Measurements from ENCODE around the gene GGTLC2.
"Not testable (repeated sequence)": the region's sequence is repeated elsewhere in the genome, so short reads cannot be mapped to it uniquely, and the experiment has no call there.

Gene GGTLC2

DNA sequence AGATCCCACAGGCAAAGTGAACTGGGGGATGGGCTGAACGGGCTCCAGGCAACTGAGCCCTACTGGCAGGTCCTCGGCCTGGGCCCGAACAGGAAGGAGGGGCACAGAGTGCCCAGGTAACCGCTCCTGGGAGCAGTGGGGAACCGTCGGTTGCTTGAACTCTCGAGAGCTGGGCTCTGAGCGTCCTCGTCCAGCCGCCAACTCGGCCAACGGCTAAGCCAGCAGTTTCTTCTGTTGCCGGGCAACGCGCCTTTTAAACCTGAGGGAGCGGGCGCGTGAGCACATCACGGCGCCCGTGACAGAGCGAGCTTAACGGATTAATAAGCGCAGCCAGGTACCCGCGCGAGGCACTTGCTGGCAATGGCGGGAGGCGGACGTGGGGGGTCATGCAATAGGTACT, at the start of gene GGTLC2:
Gene GGTLC2, plus strand, starts transcription at position 301 of the 400 bp plus-strand sequence. CDS start 1,732 bp downstream, outside the sequence.
- DNase-seq = not testable (repeated sequence)

DNA sequence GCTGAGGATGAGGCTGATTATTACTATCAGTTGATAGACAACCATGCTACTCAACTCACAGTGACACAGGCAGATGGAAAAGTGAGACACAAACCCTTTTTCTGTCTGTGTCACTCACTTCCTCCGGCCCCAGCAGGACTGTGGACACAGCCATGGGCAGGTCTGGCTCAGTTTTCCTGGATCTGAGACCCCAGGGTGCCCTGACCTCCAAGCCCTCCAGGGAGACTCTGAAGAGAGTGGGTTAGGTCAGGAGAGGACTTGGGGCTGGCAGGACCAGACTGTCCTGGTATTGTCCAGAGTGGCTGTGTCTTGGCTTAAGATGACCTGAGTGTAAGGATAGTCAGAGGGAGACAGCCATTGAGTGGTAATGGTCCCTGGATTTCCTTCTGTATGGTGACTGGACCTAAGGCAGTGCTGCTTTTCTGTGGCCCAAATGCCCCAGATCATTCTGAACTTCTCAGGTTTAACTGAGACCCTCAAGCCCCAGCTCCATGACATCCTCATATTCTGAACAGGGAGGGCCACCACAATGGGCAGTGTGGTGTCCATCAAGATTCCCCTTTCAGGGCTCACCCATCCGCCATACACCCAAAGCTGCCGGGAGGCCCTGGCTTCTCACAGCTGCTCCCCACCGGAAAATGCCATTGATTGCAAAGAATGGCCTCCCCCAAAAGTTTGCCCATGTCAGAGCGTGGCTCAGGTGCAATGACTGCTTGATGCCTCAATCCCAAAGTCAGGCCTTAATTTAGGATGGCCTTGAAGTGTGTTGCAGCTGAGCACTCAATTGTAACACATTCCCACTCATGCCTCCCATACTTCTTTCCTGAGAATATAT, 49.2 kb upstream of the GGTLC2 start:
- no peak for DNase-seq

DNA sequence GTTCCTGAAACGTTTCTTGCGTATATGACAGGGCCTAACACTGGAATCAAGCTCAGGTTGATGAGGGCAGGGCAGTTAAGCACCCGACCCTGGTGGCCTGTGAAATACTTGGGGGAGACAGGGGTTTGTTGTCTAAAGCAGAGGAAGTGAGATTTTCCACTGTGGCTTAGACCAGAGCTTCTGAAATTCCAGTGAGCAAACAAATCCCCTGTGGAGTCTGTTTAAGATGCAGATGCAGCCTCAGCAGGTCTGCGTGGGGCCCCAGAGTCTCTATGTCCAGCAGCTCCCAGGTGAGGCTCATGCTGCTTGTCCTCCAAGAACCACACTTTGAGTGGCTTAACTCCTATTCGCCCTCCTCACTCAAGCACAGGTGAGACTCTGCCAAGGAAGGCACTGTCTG, 46.3 kb upstream of the GGTLC2 start:
- no peak for DNase-seq

DNA sequence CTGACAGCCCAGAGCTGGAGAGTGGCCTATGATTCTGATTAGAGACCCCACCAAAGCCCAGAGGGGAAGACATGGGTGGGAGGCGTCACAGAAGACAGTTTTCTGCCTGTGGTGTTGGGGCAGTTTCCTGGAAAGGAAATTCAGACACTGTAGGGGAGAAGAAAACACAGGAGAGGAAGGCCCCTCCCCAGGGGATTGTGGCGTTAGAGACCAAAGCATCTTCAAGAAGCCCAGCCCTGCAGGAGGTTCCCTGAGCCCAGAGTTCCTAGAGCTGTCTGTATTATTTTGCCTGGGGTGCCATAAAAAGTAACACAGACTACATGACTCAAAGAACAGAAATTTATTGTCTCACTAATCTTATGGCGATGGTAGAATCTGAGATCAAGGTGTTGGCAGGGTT, 45.2 kb upstream of the GGTLC2 start:
- DNase-seq = no peak

DNA sequence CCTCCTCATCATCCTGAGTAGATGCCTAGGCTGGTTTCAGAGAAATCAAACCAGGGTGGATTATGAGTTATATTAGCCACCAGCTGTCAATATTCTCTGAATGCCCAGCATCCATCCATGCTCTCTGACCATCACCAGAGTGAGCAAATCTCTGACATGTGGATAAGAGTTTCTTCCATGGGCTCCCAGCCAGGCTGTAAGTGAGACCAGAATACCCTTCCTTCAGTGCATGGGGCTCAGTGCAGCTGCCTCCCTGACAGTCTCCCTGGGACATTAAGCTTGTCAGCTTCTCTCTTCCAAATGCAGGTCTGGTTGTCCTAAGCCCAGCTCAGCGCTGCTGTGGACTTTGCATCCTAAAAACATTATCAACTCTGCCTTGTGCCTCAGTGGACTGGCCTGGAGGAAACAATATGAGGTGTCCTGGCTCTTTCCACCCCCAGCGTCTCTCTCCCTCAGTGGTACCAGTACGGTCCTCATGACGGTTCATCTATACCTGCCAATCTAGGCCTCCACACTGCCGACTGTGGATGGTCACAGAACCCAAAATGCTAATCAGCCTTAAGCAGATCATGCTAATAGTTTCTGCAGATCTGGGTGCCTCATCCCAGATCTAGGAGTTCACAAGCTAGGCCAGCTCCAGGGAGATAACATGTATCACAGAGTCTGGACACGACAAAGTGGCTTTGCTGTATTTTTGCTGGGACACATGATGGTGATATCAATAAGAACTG, 43.7 kb upstream of the GGTLC2 start:
- DNase-seq = no peak

DNA sequence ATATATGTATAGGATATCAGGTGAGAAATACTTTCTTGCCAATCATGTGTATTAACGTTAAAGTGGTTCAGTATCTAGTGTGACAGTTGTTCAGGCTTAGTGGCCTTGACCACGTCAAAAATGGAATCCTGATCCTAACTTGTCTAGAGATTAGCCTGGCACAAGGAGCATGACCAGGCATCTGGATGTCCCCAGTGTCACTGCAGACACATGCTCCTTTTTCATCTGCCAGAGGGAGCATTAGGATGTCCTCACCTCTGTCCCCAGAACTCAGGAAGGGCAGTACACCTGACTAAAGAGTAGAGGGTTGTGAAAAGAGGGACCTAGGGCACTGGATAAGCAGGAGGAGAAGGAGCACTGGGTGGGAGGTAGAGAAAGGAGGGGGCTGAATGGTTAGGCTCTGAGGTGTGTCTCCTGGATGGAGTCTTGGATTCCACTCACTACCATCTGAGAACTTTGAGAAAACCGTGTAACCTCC, 40.9 kb upstream of the GGTLC2 start:
- DNase-seq = no peak

DNA sequence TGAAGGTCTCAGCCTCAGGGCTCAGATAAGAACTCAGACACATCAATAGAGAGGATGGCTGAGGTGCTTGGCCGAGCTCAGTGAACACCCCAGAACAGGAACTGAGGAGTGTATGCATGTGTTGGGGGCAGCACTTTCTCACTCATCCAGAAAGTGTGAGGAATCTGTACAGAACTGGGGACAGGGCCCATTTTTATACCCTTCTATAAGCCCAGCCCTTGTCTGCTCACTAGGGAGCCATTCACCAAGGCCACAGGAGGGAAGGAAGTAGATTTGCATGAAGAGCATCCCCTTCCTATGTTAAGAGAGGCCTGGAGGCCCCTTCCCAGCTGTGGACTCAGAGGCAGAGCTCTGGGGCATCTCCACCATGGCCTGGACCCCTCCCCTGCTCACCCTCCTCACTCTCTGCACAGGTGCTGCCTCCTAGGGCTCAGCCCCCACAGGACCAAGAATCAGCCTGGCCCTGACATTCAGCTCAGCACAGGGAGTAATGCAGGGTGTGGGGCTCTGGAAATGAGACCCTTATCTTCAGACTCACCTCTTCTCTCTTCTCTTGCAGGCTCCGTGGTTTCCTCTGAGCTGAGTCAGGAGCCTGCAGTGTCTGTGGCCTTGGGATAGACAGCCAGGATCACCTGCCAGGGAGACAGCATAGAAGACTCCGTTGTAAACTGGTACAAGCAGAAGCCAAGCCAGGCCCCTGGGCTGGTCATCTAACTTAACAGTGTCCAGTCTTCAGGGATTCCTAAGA, 39.9 kb upstream of the GGTLC2 start:
- no peak for DNase-seq

DNA sequence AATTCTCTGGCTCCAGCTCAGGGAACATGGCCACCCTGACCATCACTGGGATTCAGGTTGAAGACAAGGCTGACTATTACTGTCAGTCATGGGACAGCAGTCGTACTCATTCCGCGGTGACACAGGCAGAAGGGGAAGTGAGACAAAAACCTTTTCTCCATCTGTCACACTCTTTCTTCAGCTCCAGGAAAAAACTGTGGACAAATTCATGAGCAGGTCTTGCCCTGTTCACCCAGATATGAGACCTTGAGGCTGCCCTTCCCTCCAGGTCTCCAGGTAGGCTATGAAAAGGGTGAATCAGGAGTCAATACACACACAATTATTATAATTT, 39.4 kb upstream of the GGTLC2 start:
- DNase-seq = no peak

DNA sequence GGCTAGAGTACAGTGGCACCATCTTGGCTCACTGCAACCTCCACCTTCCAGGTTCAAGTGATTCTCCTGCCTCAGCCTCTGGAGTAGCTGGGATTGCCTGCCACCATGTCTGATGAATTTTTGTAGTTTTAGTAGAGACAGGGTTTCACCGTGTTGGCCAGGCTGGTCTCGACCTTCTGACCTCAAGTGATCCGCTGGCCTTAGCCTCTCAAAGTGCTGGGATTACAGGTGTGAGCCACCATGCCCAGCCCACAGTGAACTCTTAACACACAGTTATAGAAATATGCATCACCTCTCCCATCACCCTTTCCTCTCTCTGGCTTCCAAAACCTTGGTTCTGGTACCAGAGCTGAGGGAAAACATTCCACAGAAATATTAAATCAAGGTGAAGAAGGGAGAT, 36.4 kb upstream of the GGTLC2 start:
- DNase-seq = not testable (repeated sequence)

DNA sequence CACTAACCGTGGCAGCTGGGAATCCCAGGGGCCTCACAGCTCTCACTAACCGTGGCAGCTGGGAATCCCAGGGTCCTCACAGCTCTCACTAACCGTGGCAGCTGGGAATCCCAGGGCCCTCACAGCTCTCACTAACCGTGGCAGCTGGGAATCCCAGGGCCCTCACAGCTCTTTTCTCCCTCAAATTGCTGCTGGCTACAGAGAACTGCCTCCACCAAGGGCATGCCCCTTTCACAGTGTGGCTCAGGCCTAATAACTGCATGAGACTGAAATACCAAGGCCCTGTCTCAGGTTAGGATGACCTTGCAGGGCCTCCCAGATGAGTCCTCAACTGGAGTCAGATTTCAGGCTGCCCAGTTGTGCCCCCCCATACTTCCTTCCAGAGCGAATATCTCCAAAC, 35.1 kb upstream of the GGTLC2 start:
- DNase-seq = no peak

DNA sequence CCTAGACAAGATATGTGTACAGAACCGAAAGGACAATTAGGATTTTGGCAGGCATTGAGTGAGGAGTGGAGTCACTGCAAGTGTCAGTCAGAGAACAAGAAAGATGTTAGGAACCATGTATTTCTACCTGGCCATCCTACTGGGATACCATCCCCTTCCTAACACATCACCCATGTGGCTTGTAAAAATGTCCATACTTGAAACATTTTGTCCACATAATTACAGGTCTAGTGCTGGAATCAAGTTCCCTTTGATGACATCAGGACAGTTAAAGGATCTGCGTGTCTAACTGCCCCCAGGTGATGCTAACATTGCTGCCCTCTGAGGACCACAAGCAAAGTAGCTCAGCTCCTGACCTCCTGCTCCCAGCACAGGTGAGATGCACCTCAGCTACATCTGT, 31.9 kb upstream of the GGTLC2 start:
- DNase-seq = no peak

DNA sequence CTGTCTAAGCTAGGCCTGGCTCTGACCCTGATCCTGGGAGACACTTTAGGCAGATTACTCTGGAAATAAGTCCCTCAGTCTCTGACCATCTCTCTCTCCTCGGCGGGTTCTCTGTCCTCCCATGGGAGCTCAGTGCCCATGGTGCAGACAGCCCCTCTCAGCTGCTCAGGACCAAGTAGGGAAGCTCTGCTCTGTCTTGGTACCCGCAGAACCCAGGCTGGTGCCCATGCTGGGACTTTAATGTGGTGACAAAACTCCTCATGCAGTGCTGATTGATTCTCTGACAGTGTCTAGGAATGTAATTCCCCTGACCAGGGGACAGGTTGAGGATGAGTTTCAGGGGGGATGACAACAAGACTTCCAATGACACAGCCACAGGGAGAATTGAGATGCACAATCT, 30.3 kb upstream of the GGTLC2 start:
- no peak for DNase-seq

DNA sequence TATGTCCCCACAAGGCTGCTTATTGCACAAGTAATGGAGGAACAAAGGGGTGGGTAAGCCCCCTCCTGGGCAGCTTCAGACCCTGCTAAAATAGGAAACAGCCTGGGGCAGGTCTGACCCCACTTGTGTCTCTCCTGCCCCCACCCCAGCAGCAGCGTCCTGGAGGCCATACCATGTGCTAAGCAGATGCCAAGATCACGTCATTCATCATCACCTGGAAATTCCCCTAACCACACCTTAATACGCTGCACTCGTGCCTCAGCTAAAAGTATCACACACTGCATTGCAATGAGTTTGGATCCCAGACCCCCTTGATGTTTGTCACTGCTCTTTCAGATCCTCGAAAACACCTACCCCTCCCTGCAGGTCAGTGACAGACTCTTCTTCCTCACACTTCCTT, 27.8 kb upstream of the GGTLC2 start:
- no peak for DNase-seq

DNA sequence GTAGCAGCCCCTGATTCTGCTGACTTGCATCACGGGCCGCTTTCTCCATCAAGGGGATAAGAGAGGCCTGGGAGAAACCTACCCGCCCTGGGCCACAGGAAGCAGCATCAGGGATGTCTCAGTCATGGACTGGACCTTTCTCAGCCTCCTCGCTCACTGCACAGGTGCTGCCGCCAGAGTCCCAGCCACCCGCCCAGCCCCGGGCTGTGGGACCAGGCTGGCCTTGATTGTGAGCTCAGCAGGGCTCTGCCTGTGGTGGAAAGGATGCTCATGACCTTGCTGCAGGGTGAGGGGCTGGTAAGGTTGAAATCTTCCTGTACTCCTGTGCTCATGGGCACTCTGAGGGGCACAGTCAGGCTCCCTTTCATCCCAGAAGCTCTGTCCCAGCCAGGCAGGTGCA, 26.0 kb upstream of the GGTLC2 start:
- DNase-seq = no peak

DNA sequence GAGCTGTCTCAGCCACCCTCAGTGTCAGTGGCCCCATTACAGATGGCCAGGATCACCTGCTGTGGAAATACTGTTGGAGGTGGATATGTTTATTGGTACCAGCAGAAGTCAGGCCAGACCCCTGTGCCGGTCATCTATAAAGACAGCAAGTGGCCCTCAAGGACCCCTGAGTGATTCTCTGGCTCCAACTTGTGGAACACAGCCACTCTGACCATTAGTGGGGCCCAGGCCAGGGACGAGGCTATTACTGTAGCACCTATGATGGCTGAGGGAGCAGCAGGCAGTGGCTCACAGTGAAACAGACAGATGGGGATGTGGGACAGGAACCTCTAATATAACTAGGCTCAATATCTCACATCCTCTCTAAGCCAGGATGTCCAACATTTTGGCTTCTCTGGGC, 25.5 kb upstream of the GGTLC2 start:
- no peak for DNase-seq

DNA sequence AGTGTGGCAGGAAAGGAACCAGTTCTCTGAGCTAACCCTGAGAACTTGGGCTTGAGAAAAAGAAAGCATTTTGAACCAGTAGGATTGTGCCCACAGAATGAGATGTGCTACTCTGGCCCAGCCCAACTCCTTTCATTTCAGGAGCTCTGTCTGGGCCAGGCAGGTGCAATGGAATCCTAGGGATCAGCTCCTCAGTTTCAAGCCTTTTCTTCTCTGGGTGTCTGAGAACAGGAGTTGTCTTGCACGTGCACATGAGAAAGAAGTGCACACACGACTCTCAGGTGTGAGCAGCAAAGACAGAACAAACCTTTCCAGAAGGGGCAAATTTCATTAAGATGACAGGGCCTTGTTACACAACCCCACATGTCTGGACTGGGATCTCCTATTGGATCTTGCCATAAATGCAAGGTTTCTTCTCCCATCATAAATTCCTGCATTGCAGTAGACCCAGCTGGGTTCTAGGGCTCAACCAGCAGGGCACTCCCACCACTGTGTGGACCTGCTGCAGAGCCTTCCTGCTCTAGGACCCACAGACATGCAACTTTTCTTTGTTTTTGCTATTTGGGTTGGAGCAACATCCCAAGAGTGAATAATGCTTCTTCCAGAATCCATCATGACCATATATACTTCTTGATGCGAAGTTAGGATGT, 24.5 kb upstream of the GGTLC2 start:
- no peak for DNase-seq

DNA sequence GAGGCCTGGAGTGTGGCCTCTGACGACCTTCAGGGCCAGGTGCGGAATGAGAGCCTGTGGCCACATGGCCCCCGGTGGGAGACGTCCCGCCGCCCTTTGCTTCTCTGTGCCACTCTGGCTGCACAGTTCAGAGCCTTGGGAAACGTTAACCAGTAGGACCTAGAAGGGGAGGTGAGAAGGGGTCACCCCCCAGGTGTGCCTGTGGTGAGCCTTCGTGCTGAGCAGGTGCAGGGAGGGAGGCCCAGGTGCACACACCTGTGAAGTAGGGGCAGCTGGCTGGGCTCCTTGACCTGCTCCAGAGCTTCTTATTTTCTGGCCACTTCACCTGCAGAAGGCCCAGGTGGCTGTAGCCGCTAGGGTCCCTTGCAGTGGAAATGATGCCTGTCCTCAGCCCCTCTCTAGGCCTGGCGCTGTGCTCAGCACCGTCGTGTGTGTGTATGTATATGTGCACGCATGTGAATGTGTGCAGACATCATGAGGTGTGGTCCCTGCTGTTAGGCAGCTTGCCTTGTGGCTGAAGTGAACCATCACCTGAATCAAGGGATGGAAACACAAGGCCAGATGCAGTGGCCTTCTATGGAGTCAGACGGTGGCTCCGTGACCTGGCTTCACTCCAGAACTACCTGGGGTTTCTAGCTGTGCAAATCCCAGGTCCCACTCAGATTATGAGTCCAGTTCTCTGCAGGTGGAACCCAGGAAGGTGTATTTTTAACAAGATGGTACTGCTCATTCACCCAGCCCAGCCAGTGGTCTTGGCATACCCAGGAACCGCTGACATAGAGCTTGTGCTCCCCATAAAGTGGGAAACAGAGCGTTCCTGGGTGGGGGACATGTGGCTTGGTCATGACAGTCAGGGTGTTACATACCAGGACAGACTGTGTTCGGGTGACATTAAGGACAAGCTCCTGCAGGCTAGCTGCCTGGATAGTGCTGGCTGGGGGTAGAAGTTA, 15.6 kb upstream of the GGTLC2 start:
- DNase-seq = not testable (repeated sequence)

DNA sequence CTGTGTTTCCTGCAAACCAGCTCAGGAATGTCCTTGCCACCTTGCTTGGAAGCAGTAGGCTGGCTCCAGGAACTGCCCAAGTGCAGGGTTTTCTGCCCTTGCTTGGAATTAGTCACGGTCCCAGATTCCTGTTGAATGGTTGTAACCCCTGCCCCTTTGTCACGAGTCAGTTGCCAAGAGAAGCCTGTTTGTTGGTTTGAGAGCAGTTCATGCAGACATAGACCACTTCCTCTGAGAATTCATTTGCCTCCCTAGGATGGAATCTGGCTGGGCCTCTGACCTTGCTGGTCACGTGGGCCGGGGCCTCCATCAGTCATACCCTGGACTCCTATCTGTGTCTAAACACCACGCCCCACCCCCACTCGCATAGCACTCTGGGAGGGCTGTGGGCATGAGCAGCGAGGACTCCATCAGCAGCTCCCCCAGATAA, 13.2 kb upstream of the GGTLC2 start:
- DNase-seq = not testable (repeated sequence)

DNA sequence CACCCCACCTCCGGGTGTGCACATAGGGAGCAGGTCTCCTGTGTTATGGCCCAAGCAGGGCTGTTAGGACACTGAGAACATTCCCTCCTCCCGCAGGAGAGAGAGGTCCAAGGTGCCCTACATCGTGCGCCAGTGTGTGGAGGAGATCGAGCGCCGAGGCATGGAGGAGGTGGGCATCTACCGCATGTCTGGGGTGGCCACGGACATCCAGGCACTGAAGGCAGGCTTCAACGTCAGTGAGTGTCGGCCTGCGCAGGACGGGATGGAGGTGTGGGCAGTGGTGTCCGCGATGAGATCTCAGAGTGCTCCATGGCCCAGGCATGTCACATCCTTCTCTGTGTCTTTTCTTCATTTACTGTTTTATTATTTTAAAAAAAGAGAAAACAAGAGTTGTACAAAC, 12.2 kb upstream of the GGTLC2 start:
- DNase-seq = not testable (repeated sequence)

DNA sequence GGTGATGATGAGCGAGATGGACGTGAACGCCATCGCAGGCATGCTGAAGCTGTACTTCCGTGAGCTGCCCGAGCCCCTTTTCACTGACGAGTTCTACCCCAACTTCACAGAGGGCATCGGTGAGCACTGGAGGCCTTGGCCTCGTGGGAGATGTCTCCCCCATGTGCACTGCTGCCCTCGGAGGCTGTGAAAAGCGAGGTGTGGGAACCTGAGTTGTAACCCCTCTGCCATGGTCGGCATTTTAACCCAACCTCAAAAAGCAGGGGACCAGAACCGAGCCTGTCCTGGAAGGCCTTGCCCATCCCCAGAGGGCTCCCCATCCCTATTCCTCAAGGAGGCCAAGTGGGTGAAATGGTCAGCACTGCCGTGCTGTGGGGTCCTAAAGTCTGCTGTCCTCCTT, 10.9 kb upstream of the GGTLC2 start:
- DNase-seq = not testable (repeated sequence)

DNA sequence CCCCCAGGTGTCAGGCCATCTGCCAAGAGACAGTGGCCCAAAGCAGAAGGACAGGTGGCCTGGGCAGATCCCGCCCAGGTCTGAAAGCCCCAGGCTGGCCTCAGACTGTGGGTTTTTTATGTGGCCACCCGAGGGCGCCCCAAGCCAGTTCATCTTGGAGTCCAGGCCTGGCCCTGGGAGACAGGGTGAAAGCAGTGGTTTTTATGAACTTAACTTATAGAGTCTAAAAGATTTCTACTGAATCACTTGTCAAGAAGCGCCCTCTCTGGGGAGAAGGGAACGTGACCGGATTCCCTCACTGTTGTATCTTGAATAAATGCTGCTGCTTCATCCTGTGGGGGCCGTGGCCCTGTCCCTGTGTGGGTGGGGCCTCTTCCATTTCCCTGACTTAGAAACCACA, 8.2 kb upstream of the GGTLC2 start:
- not testable (repeated sequence) for DNase-seq

DNA sequence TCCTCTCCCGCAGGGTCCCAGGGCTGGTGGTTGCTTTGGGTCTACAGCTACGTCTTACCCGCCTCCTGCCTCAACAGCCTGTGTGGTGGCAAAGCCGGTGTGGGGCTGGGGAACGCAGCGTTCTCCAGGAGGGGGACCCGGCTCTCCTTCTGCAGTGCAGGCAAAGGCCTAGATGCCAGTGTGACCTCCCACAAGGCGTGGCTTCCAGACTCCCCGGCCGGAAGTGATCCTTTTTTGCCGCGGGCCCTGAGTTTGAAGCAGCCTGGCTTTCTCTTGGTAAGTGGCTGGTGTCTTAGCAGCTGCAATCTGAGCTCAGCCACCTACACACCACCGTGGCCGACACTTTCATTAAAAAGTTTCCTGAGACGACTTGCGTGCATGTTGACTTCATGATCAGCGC, 6.1 kb upstream of the GGTLC2 start:
- DNase-seq = not testable (repeated sequence)

All from inflammatory macrophage treated with lipopolysaccharide for 1 hour (primary cell).